ENCODE measurements around the gene SRGAP3.
A peak's percentile ranks its signal among the peaks of the same experiment; 100 is the strongest.

SRGAP3 gene

DNA sequence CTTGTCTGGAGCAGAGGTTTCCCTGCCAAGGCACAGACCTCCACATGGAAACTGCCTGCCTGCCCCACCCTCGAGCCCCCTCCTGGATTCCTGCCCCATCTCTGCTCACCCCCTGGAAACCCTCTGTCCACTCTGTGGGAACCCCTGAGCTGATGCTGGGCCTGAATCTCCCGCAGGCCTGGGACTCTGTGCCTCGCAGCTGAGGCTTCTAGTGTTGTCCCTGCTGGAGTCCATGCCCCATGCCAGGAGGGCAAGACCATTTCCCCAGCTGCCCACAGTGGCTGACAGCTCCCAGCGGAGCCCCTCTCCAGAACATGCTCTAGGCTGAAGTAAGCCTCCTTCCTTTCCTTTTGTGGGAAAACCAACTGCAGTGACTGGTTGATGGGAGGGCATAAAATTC, 46.9 kb downstream of the SRGAP3 start:
- TF ChIP-seq BACH2 (CRISPR knock-in tag; IDR thresholded peaks at IDR 0.05; ENCODE audit: borderline replicate concordance) (no peak), TCF4 (CRISPR knock-in tag; IDR thresholded peaks at IDR 0.05; ENCODE audit: borderline replicate concordance) (no peak), ZFP3 (CRISPR knock-in tag; IDR thresholded peaks at IDR 0.05) (no peak), GLIS3 (CRISPR knock-in tag; IDR thresholded peaks at IDR 0.05) (no peak), ARNTL (CRISPR knock-in tag; IDR thresholded peaks at IDR 0.05; ENCODE audit: borderline replicate concordance, low read depth) (no peak), ZNF565 (CRISPR knock-in tag; conservative IDR thresholded peaks at IDR 0.05; ENCODE audit: low read depth) (no peak), ZFP30 (CRISPR knock-in tag; IDR thresholded peaks at IDR 0.05) (no peak)
- TF ChIP-seq, protein P1, sequence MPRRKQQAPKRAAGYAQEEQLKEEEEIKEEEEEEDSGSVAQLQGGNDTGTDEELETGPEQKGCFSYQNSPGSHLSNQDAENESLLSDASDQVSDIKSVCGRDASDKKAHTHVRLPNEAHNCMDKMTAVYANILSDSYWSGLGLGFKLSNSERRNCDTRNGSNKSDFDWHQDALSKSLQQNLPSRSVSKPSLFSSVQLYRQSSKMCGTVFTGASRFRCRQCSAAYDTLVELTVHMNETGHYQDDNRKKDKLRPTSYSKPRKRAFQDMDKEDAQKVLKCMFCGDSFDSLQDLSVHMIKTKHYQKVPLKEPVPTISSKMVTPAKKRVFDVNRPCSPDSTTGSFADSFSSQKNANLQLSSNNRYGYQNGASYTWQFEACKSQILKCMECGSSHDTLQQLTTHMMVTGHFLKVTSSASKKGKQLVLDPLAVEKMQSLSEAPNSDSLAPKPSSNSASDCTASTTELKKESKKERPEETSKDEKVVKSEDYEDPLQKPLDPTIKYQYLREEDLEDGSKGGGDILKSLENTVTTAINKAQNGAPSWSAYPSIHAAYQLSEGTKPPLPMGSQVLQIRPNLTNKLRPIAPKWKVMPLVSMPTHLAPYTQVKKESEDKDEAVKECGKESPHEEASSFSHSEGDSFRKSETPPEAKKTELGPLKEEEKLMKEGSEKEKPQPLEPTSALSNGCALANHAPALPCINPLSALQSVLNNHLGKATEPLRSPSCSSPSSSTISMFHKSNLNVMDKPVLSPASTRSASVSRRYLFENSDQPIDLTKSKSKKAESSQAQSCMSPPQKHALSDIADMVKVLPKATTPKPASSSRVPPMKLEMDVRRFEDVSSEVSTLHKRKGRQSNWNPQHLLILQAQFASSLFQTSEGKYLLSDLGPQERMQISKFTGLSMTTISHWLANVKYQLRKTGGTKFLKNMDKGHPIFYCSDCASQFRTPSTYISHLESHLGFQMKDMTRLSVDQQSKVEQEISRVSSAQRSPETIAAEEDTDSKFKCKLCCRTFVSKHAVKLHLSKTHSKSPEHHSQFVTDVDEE (CRISPR knock-in tag; IDR thresholded peaks at IDR 0.05): no peak
- no peak for ATAC-seq

DNA sequence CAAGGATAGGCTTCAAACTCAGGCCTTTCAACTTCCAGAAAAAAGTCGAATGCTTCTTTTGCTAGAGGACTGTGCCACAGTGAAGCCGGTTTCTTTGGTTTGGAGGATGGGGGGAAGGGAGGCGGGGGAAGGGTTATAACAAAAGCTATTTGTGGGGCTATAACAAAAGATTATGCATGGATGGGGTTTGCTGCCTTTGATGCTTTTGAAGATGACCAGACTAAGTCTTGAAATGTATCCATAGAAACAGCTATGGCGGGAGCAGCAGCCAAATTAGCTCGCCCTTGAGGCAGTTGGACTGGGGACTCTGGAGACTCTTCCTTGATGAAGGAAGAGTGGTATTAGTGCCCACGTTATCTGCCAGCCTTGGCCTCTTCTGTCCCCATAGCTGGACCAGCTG, 47.5 kb downstream of the SRGAP3 start:
- TF ChIP-seq, protein P2, sequence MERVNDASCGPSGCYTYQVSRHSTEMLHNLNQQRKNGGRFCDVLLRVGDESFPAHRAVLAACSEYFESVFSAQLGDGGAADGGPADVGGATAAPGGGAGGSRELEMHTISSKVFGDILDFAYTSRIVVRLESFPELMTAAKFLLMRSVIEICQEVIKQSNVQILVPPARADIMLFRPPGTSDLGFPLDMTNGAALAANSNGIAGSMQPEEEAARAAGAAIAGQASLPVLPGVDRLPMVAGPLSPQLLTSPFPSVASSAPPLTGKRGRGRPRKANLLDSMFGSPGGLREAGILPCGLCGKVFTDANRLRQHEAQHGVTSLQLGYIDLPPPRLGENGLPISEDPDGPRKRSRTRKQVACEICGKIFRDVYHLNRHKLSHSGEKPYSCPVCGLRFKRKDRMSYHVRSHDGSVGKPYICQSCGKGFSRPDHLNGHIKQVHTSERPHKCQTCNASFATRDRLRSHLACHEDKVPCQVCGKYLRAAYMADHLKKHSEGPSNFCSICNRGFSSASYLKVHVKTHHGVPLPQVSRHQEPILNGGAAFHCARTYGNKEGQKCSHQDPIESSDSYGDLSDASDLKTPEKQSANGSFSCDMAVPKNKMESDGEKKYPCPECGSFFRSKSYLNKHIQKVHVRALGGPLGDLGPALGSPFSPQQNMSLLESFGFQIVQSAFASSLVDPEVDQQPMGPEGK (CRISPR knock-in tag; IDR thresholded peaks at IDR 0.05; ENCODE audit: borderline replicate concordance): no peak
- no peak for TF ChIP-seq ZNF565 (CRISPR knock-in tag; conservative IDR thresholded peaks at IDR 0.05; ENCODE audit: low read depth)
- no peak for TF ChIP-seq SNAI2 (CRISPR knock-in tag; IDR thresholded peaks at IDR 0.05)
- TF ChIP-seq ZFP3 (CRISPR knock-in tag; IDR thresholded peaks at IDR 0.05): no peak
- ATAC-seq: no peak

DNA sequence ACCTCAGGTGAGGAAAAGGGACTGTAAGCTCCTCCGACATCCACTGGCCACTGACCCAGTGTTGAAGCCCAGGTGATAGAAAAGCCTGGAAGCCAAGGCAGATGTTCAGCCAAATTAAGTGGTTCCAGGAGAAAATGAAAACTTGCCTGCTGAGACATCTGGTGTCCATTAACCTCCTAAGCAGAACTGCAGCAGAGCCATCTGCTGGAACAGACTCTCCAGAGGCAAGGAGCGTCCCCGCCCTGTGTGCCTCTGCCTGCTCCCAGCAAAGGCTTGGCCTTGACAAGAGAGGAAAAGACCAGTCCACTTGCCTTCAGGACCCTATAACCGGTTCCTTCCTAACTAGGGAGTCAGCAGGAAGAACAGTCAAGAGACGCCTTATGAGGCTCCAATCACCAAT, 48.2 kb downstream of the SRGAP3 start:
- TF ChIP-seq ARNTL (CRISPR knock-in tag; IDR thresholded peaks at IDR 0.05; ENCODE audit: borderline replicate concordance, low read depth): no peak
- no peak for TF ChIP-seq ZNF565 (CRISPR knock-in tag; conservative IDR thresholded peaks at IDR 0.05; ENCODE audit: low read depth)
- no peak for TF ChIP-seq OSR1 (CRISPR knock-in tag; IDR thresholded peaks at IDR 0.05)
- TF ChIP-seq SNAI2 (CRISPR knock-in tag; IDR thresholded peaks at IDR 0.05): no peak
- TF ChIP-seq ZC3H10 (CRISPR knock-in tag; IDR thresholded peaks at IDR 0.05): no peak
- TF ChIP-seq CSDC2 (CRISPR knock-in tag; IDR thresholded peaks at IDR 0.05): no peak
- TF ChIP-seq, protein P1 (CRISPR knock-in tag; IDR thresholded peaks at IDR 0.05): peak; percentile 81; the same call in 1 of the 2 replicates
- TF ChIP-seq ZNF70 (CRISPR knock-in tag; IDR thresholded peaks at IDR 0.05): no peak
- peak; percentile 99 for TF ChIP-seq TCF4 (CRISPR knock-in tag; IDR thresholded peaks at IDR 0.05; ENCODE audit: borderline replicate concordance)
- TF ChIP-seq ESRRG (CRISPR knock-in tag; IDR thresholded peaks at IDR 0.05): no peak
- TF ChIP-seq ZFP3 (CRISPR knock-in tag; IDR thresholded peaks at IDR 0.05): no peak
- ATAC-seq: peak; percentile 84; the same call in 2 of the 3 replicates

DNA sequence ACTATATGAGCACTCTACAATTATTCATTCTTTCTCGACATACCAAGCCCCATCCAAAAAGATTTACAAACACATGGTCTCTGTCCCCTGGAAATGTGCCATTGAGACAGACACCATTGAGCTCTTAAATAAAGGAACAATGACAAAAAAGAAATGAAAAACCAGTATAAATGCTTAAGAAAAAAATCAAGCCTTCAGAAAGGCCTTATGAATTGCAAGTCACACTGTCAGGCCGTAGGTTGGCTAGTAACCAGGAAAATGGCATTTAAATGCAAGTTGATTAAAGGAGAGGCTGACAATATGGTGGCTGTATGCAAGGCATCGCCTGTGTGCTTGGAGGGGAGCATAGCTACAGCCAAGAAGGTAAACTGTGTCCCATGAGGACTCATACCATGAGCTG, 49.7 kb downstream of the SRGAP3 start:
- TF ChIP-seq, protein P2 (CRISPR knock-in tag; IDR thresholded peaks at IDR 0.05; ENCODE audit: borderline replicate concordance): no peak
- TF ChIP-seq ZNF8 (CRISPR knock-in tag; IDR thresholded peaks at IDR 0.05) (no peak), ZNF565 (CRISPR knock-in tag; conservative IDR thresholded peaks at IDR 0.05; ENCODE audit: low read depth) (no peak), ZFP30 (CRISPR knock-in tag; IDR thresholded peaks at IDR 0.05) (no peak), TCF4 (CRISPR knock-in tag; IDR thresholded peaks at IDR 0.05; ENCODE audit: borderline replicate concordance) (no peak), GLIS3 (CRISPR knock-in tag; IDR thresholded peaks at IDR 0.05) (no peak), ZFP3 (CRISPR knock-in tag; IDR thresholded peaks at IDR 0.05) (no peak), TOX (CRISPR knock-in tag; IDR thresholded peaks at IDR 0.05; ENCODE audit: borderline replicate concordance) (no peak), RARB (CRISPR knock-in tag; IDR thresholded peaks at IDR 0.05) (no peak), BACH2 (CRISPR knock-in tag; IDR thresholded peaks at IDR 0.05; ENCODE audit: borderline replicate concordance) (no peak), PPARA (CRISPR knock-in tag; IDR thresholded peaks at IDR 0.05; ENCODE audit: borderline replicate concordance) (no peak), SNAI2 (CRISPR knock-in tag; IDR thresholded peaks at IDR 0.05) (no peak)
- TF ChIP-seq, protein P3, sequence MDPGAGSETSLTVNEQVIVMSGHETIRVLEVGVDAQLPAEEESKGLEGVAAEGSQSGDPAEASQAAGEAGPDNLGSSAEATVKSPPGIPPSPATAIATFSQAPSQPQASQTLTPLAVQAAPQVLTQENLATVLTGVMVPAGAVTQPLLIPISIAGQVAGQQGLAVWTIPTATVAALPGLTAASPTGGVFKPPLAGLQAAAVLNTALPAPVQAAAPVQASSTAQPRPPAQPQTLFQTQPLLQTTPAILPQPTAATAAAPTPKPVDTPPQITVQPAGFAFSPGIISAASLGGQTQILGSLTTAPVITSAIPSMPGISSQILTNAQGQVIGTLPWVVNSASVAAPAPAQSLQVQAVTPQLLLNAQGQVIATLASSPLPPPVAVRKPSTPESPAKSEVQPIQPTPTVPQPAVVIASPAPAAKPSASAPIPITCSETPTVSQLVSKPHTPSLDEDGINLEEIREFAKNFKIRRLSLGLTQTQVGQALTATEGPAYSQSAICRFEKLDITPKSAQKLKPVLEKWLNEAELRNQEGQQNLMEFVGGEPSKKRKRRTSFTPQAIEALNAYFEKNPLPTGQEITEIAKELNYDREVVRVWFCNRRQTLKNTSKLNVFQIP (CRISPR knock-in tag; IDR thresholded peaks at IDR 0.05; ENCODE audit: borderline replicate concordance, low read depth): no peak
- TF ChIP-seq, protein P4, sequence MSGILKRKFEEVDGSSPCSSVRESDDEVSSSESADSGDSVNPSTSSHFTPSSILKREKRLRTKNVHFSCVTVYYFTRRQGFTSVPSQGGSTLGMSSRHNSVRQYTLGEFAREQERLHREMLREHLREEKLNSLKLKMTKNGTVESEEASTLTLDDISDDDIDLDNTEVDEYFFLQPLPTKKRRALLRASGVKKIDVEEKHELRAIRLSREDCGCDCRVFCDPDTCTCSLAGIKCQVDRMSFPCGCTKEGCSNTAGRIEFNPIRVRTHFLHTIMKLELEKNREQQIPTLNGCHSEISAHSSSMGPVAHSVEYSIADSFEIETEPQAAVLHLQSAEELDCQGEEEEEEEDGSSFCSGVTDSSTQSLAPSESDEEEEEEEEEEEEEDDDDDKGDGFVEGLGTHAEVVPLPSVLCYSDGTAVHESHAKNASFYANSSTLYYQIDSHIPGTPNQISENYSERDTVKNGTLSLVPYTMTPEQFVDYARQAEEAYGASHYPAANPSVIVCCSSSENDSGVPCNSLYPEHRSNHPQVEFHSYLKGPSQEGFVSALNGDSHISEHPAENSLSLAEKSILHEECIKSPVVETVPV (CRISPR knock-in tag; IDR thresholded peaks at IDR 0.05): no peak
- ATAC-seq: no peak
